HL-60 (cell line): ENCODE results near the gene GDI2.

Experiments
- DNase-seq, 2 experiments: peaks; one replicate each; pipeline ENCODE4 v3.0.0-alpha.2; 2010 to 2020; ENCODE audit warnings: low read depth in 1 of 2, low spot score in 1 of 2
- H3K27ac ChIP-seq: fragments of 250-450 bp; sonication (Bioruptor Pico); replicated peaks from 2 replicates; pipeline ENCODE4 v1.5.1; 2020; ENCODE audit warnings: mild to moderate bottlenecking, moderate library complexity
- H3K27me3 ChIP-seq: fragments of 250-450 bp; sonication (Bioruptor Pico); 2 replicates; pipeline ENCODE4 v1.5.1; 2021; ENCODE audit warnings: mild to moderate bottlenecking, moderate library complexity; ENCODE audit not compliant: insufficient read depth, poor library complexity, severe bottlenecking
- H3K4me3 ChIP-seq: replicated peaks from 2 replicates; pipeline ENCODE4 v1.5.1; 2011; ENCODE audit warnings: mild to moderate bottlenecking, control low read depth, low read length; ENCODE audit not compliant: insufficient read depth
- CTCF ChIP-seq: IDR thresholded peaks from one replicate; pipeline ENCODE4 v1.5.1; 2011; ENCODE audit warnings: low read length, control low read depth, inconsistent platforms; ENCODE audit not compliant: insufficient read depth
- GABPA ChIP-seq: IDR thresholded peaks from 2 replicates; pipeline ENCODE4 v1.6.1; 2012; ENCODE audit warnings: low read depth
- POLR2AphosphoS5 ChIP-seq: IDR thresholded peaks from 2 replicates; pipeline ENCODE4 v1.6.1; 2012; ENCODE audit warnings: low read depth
- REST ChIP-seq: IDR thresholded peaks from 2 replicates; pipeline ENCODE4 v1.6.1; 2012; ENCODE audit warnings: low read depth; ENCODE audit not compliant: insufficient replicate concordance
- SPI1 ChIP-seq: IDR thresholded peaks from 2 replicates; pipeline ENCODE4 v1.6.1; 2012; ENCODE audit warnings: low read depth, mild to moderate bottlenecking, borderline replicate concordance

GDI2 gene

GRCh38 chr10:5741276-5741675, 72.0 kb downstream of the GDI2 start:
- Histone ChIP-seq H3K27me3 (no peaks in the 10 kb centered on the region), H3K27ac (no peak overlapping the region), H3K4me3 (no peak overlapping the region)
- TF ChIP-seq CTCF, result no peak
- TF ChIP-seq REST, result no peak
- no peak for TF ChIP-seq POLR2AphosphoS5
- no peak for TF ChIP-seq GABPA
- no peak for TF ChIP-seq SPI1
- no peak for DNase-seq

GRCh38 chr10:5738427-5738826, 74.8 kb downstream of the GDI2 start:
- Histone ChIP-seq H3K4me3 (no peak overlapping the region), H3K27me3 (no peaks in the 10 kb centered on the region), H3K27ac (no peak overlapping the region)
- TF ChIP-seq REST (no peak), POLR2AphosphoS5 (no peak), CTCF (no peak), SPI1 (no peak), GABPA (no peak)
- no peak for DNase-seq

- Histone ChIP-seq H3K27ac (no peak overlapping the region), H3K4me3 (no peak overlapping the region), H3K27me3 (no peaks in the 10 kb centered on the region)
- no peak for DNase-seq
- TF ChIP-seq GABPA (no peak), POLR2AphosphoS5 (no peak), SPI1 (no peak)
Measured at GRCh38 chr10:5737352-5737751, 75.9 kb downstream of the GDI2 start.

GRCh38 chr10:5736591-5736990, 76.6 kb downstream of the GDI2 start:
- Histone ChIP-seq H3K4me3 (no peak overlapping the region), H3K27me3 (no peaks in the 10 kb centered on the region), H3K27ac (no peak overlapping the region)
- no peak for TF ChIP-seq CTCF
- TF ChIP-seq SPI1, result no peak
- no peak for TF ChIP-seq GABPA
- no peak for TF ChIP-seq POLR2AphosphoS5
- TF ChIP-seq REST, result no peak
- DNase-seq, result no peak
